HepG2 (cell line): ENCODE results near the gene ZCCHC12. TPM values are rescaled to one million over a fixed set of nuclear protein-coding genes. Genes with fewer than 3 reads are reported as not detected.

Experiments used
- EEA1 ChIP-seq: sonication (generic); formaldehyde crosslinking; IDR thresholded peaks from 2 replicates; pipeline ENCODE4 v1.5.1; 2020; ENCODE audit warnings: mild to moderate bottlenecking, missing genetic modification reagents, borderline replicate concordance
- HDAC2 ChIP-seq: sonication (generic); formaldehyde crosslinking; IDR thresholded peaks from 2 replicates; pipeline ENCODE4 v1.4.0; 2020; ENCODE audit warnings: missing genetic modification reagents
- HIC2 ChIP-seq: sonication (generic); formaldehyde crosslinking; IDR thresholded peaks from 2 replicates; pipeline ENCODE4 v1.9.0; 2022; ENCODE audit warnings: low read depth, missing genetic modification reagents
- HMGXB3 ChIP-seq: sonication (generic); formaldehyde crosslinking; IDR thresholded peaks from 2 replicates; pipeline ENCODE4 v1.4.0; 2020; ENCODE audit warnings: missing genetic modification reagents, borderline replicate concordance
- IRX3 ChIP-seq: sonication (generic); formaldehyde crosslinking; IDR thresholded peaks from 2 replicates; pipeline ENCODE4 v1.8.1; 2023; ENCODE audit warnings: mild to moderate bottlenecking, low read depth, missing genetic modification reagents, borderline replicate concordance
- KDM4B ChIP-seq: sonication (generic); formaldehyde crosslinking; IDR thresholded peaks from 2 replicates; pipeline ENCODE4 v1.4.0; 2020; ENCODE audit warnings: missing genetic modification reagents
- KDM5A ChIP-seq: fragments of 200-600 bp; sonication (generic); IDR thresholded peaks from 2 replicates; pipeline ENCODE4 v1.7.0; 2018; ENCODE audit warnings: antibody characterized with exemption, mild to moderate bottlenecking, low read length, borderline replicate concordance
- MTF2 ChIP-seq: sonication (generic); formaldehyde crosslinking; IDR thresholded peaks from 2 replicates; pipeline ENCODE4 v1.5.0; 2020; ENCODE audit warnings: missing genetic modification reagents, borderline replicate concordance
- PAWR ChIP-seq: sonication (generic); formaldehyde crosslinking; IDR thresholded peaks from 2 replicates; pipeline ENCODE4 v1.4.0; 2020; ENCODE audit warnings: missing genetic modification reagents, mild to moderate bottlenecking, borderline replicate concordance
- REXO4 ChIP-seq: sonication (generic); formaldehyde crosslinking; IDR thresholded peaks from 2 replicates; pipeline ENCODE4 v1.8.0; 2022; ENCODE audit warnings: missing genetic modification reagents, mild to moderate bottlenecking, borderline replicate concordance
- TRAFD1 ChIP-seq: sonication (generic); formaldehyde crosslinking; IDR thresholded peaks from 2 replicates; pipeline ENCODE4 v1.5.1; 2020; ENCODE audit warnings: missing genetic modification reagents, mild to moderate bottlenecking, borderline replicate concordance
- ZNF124 ChIP-seq: sonication (generic); formaldehyde crosslinking; IDR thresholded peaks from 2 replicates; pipeline ENCODE4 v1.4.0; 2020; ENCODE audit warnings: missing genetic modification reagents
- ZNF224 ChIP-seq: sonication (generic); formaldehyde crosslinking; IDR thresholded peaks from 2 replicates; pipeline ENCODE4 v1.5.0; 2020; ENCODE audit warnings: mild to moderate bottlenecking, missing genetic modification reagents
- ZNF556 ChIP-seq: sonication (generic); formaldehyde crosslinking; IDR thresholded peaks from 2 replicates; pipeline ENCODE4 v1.4.0; 2020; ENCODE audit warnings: mild to moderate bottlenecking, missing genetic modification reagents, borderline replicate concordance
- polyA plus RNA-seq, 8 experiments: library from polyadenylated mRNA; depleted of rRNA in 3 of 8; stranded (reverse) in 7 of 8; unstranded in 1 of 8; fragments of >200 nt; fragmentation: Illumina TruSeq in 4 of 8; extraction: Trizol in 4 of 8; gene quantifications; 2 replicates each; pipeline versions ENCODE4 v1.2.1 to v1.2.3, GENCODE V29; 2011 to 2016; ENCODE audit warnings: low read depth in 4 of 8, missing spikeins in 1 of 8, mixed read lengths in 1 of 8; ENCODE audit not compliant: insufficient read depth in 1 of 8
- total RNA-seq, 5 experiments: library from RNA; depleted of rRNA; stranded (reverse); fragments of >200 nt; fragmentation: Illumina TruSeq; extraction: Trizol; gene quantifications; 2 replicates each; pipeline ENCODE4 v1.2.3, GENCODE V29; 2016; ENCODE audit warnings: low read depth in 1 of 5
- TF ChIP-seq, protein P1 (sequence below): sonication (generic); formaldehyde crosslinking; IDR thresholded peaks from 2 replicates; pipeline ENCODE4 v1.8.0; 2022; ENCODE audit warnings: missing genetic modification reagents, low read depth, mild to moderate bottlenecking, borderline replicate concordance
- TF ChIP-seq, protein P2 (sequence below): sonication (generic); formaldehyde crosslinking; IDR thresholded peaks from 2 replicates; pipeline ENCODE4 v1.4.0; 2020; ENCODE audit warnings: missing genetic modification reagents

The ZCCHC12 gene
- total and polyA plus RNA-seq, 2 of the 13 experiments (the other 11 are each of a cell fraction or from before 2014, with no cell fraction given): 0.05 to 0.20 TPM

DNA sequence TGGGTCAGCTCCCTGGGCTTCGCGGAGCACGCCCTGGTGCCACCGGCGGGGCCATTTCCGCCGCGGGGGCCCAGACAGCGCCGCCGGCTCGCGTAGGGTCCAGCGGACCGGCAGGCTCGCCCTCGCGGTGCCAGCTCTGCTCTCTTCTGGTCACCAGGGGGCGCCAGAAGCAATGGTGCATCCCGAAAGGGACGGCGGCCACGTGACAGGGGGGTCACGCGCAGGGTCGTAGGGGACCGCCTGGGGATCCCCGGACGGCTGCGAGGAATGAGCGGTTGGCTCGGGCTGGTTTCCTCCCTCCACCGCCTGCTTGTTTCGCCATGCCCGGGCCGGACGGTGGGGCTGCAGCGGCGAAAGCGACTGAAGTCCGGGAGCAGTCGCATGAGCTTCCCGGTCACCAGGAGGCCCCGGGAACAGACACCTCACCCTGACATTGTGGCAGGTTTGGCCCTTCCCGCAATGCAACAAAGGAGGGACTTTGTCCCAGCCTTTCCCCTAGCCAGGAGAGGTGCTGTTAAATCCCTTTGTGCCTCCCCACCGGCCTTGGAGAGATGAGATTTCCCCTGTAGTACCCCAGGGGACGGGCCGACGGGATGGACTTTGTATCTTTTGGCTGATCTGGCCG, 15.8 kb downstream of the ZCCHC12 start (continued):
- TF ChIP-seq TRAFD1 (no peak), KDM5A (no peak), ZNF224 (CRISPR knock-in tag) (no peak), KDM4B (CRISPR knock-in tag) (no peak), EEA1 (CRISPR knock-in tag) (no peak), ZNF124 (CRISPR knock-in tag) (no peak), ZNF556 (CRISPR knock-in tag) (no peak), HDAC2 (CRISPR knock-in tag) (peak; percentile 47; the same call in 1 of the 2 replicates), IRX3 (CRISPR knock-in tag) (no peak), HMGXB3 (CRISPR knock-in tag) (no peak), MTF2 (no peak), REXO4 (CRISPR knock-in tag) (no peak), PAWR (CRISPR knock-in tag) (no peak), HIC2 (CRISPR knock-in tag) (peak; percentile 61; the same call in 1 of the 2 replicates)
- TF ChIP-seq, protein P1, sequence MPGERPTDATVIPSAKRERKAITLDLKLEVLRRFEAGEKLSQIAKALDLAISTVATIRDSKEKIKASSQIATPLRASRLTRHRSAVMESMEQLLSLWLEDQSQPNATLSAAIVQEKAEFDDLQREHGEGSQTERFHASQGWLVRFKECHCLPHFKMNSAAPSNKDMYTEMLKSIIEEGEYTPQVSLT (CRISPR knock-in tag): no peak
- TF ChIP-seq, protein P2, sequence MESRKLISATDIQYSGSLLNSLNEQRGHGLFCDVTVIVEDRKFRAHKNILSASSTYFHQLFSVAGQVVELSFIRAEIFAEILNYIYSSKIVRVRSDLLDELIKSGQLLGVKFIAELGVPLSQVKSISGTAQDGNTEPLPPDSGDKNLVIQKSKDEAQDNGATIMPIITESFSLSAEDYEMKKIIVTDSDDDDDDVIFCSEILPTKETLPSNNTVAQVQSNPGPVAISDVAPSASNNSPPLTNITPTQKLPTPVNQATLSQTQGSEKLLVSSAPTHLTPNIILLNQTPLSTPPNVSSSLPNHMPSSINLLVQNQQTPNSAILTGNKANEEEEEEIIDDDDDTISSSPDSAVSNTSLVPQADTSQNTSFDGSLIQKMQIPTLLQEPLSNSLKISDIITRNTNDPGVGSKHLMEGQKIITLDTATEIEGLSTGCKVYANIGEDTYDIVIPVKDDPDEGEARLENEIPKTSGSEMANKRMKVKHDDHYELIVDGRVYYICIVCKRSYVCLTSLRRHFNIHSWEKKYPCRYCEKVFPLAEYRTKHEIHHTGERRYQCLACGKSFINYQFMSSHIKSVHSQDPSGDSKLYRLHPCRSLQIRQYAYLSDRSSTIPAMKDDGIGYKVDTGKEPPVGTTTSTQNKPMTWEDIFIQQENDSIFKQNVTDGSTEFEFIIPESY (CRISPR knock-in tag): 0 out of 2 replicates have a peak, but pooled peaks have one; percentile 40
